Thyroid gland (tissue), 4 donors: ENCODE data around the gene C1QTNF8. TPM values are rescaled to one million over a fixed set of nuclear protein-coding genes. Genes with fewer than 3 reads are reported as not detected.

ENCODE experiments used
- DNase-seq, 2 donors: peaks; one replicate each; pipeline ENCODE4 v3.0.0-alpha.2; 2019
- H3K27ac ChIP-seq, 3 donors: fragments of 200-600 bp; sonication (generic); 1 replicate in 2 of 3; 2 replicates in 1 of 3; pipeline ENCODE4 v1.5.1; 2016 to 2019; ENCODE audit warnings: mild to moderate bottlenecking in 1 of 3, moderate library complexity in 1 of 3
- H3K27me3 ChIP-seq: fragments of 200-600 bp; sonication (generic); one replicate; pipeline ENCODE4 v1.5.1; 2019
- H3K36me3 ChIP-seq, 2 donors: fragments of 200-600 bp; sonication (generic); one replicate each; pipeline ENCODE4 v1.5.1; 2016 to 2019
- H3K4me1 ChIP-seq, 2 donors: fragments of 200-600 bp; sonication (generic); one replicate each; pipeline ENCODE4 v1.5.1; 2017 to 2019
- H3K4me3 ChIP-seq, 3 donors: fragments of 200-600 bp; sonication (generic); replicated peaks in 1 of 3; 1 replicate in 2 of 3; 2 replicates in 1 of 3; pipeline ENCODE4 v1.5.1; 2016; ENCODE audit warnings: mild to moderate bottlenecking in 1 of 3
- H3K9me3 ChIP-seq: fragments of 200-600 bp; sonication (generic); one replicate; pipeline ENCODE4 v1.5.1; 2017
- POLR2A ChIP-seq, 2 donors: fragments of 450-650 bp; IDR thresholded peaks; one replicate each; pipeline ENCODE4 v1.6.1; 2017; ENCODE audit warnings: antibody characterized with exemption in 2 of 2, mild to moderate bottlenecking in 2 of 2, moderate library complexity in 1 of 2
- WGBS, 2 donors: methylation state at CpG; one replicate each; pipeline ENCODE4 v1.1.5; 2017; 5-methylcytosine and 5-hydroxymethylcytosine counted together
- intact Hi-C: fragments of 100-400 bp; cut with DNase I; formaldehyde crosslinking; loops from one replicate; pipeline ENCODE4 v1.15.1; 2023
- total RNA-seq, 4 donors: library from RNA; depleted of rRNA; stranded (reverse); fragments of >200 nt; gene quantifications; one replicate each; pipeline ENCODE4 v1.2.3, GENCODE V29; 2016
- TF ChIP-seq, protein P1 (sequence below), 6 experiments: fragments of 200-600 bp in 3 of 6; fragments of 450-650 bp in 3 of 6; sonication (generic) in 3 of 6; IDR thresholded peaks; one replicate each; pipeline ENCODE4 v1.5.1; 2016 to 2019; ENCODE audit warnings: antibody characterized with exemption in 6 of 6, mild to moderate bottlenecking in 2 of 6, inconsistent platforms in 1 of 6, moderate library complexity in 1 of 6

The C1QTNF8 gene
- total RNA-seq, 4 donors from 2014 or later: not detected

DNA sequence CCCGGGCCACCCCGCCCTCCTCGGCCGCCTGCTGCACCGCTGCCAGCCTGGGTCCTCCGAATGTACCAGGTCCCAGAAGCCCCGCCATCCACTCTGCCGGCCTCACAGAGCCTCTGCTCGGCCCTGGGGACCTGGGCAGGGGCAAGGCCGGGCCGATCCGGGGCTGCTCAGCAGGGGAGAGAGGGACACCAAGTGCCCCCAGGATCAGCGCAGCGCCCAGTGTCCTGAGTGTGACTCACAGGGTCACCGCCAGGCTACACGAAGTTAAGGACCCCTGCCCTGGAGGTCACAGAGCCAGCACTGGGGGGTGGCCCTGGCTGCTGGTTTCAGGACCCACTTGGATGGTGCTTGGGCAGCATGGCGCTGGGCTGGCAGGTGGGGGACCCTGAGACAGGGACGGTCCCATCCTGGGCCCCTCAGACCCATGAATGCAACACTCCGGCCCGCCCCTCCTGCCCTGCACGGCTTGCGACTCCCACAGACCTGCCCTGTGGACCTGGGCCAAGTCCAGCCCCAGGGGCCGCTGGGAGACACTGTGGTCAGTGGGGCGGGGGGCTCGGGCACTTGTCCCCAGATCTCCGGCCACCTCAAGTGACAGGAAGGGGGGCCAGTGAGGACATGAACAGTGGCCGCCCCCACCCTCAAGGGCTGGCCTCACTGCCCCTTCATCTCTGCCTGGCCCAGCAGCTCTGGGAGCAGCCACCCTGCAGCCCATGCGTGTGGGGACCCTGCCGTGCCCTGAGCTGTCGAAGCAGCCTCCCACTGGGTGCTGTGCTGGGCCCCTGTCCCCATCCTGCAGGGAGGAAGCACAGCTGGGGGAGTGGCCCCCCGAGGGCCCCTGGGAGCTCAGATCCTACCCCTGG lies 46.7 kb downstream of the C1QTNF8 start:
- Histone ChIP-seq H3K9me3 (no peaks in the 10 kb centered on the region), H3K36me3 (no peaks in the 10 kb centered on the region), H3K27me3 (no peaks in the 10 kb centered on the region), H3K4me3 (no peak overlapping the region), H3K4me1 (no peaks in the 10 kb centered on the region), H3K27ac (no peak overlapping the region)
- TF ChIP-seq, protein P1, sequence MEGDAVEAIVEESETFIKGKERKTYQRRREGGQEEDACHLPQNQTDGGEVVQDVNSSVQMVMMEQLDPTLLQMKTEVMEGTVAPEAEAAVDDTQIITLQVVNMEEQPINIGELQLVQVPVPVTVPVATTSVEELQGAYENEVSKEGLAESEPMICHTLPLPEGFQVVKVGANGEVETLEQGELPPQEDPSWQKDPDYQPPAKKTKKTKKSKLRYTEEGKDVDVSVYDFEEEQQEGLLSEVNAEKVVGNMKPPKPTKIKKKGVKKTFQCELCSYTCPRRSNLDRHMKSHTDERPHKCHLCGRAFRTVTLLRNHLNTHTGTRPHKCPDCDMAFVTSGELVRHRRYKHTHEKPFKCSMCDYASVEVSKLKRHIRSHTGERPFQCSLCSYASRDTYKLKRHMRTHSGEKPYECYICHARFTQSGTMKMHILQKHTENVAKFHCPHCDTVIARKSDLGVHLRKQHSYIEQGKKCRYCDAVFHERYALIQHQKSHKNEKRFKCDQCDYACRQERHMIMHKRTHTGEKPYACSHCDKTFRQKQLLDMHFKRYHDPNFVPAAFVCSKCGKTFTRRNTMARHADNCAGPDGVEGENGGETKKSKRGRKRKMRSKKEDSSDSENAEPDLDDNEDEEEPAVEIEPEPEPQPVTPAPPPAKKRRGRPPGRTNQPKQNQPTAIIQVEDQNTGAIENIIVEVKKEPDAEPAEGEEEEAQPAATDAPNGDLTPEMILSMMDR (IDR thresholded peaks at IDR 0.05): no peak
- TF ChIP-seq POLR2A (IDR thresholded peaks at IDR 0.05): no peak
- DNase-seq: no peak
- intact Hi-C loops: no loop called here
- 87 to 90% methylated on average over 4 to 18 of the region's 31 CpGs for WGBS, 2 donors

DNA sequence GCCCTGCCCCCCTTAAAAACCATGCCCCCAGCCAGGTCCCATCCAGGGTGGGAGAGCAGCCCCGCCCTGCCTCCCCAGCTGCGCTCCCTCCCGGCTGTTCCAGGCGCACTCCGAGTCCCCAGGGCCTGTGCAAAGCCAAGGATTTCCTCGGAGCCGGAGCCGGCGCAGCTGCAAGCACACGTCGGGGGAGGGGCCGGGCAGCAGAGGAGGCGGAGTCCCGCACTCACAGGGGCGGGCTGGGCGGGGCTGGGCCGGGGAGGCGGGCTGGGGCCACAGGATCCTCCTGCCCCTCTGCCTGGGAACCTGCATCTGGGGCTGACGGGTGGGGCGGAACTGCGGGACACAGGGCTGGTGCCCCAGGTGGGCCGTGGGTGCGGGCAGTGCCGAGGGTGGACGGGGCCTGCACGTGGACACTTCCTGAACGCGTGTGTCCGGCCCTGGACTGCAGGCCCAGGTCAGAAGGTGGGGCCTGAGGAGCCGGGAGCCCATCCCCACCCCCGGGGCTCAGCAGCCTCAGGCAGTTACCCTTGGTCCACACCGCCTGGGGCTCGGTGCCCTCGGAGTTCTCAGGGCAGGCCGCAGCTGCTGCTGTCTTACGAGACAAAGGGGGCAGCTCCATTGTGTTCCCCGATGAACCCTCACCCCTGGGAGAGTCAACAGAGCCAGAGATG lies 47.5 kb downstream of the C1QTNF8 start:
- Histone ChIP-seq H3K27me3 (no peaks in the 10 kb centered on the region), H3K36me3 (no peaks in the 10 kb centered on the region), H3K27ac (no peak overlapping the region), H3K4me1 (no peaks in the 10 kb centered on the region), H3K9me3 (no peaks in the 10 kb centered on the region), H3K4me3 (no peak overlapping the region)
- DNase-seq: no peak
- intact Hi-C loops: no loop called here
- 20 to 52% methylated on average over 8 to 11 of the region's 37 CpGs for WGBS, 2 donors
- TF ChIP-seq, protein P1 (IDR thresholded peaks at IDR 0.05): no peak
- TF ChIP-seq POLR2A (IDR thresholded peaks at IDR 0.05): no peak

DNA sequence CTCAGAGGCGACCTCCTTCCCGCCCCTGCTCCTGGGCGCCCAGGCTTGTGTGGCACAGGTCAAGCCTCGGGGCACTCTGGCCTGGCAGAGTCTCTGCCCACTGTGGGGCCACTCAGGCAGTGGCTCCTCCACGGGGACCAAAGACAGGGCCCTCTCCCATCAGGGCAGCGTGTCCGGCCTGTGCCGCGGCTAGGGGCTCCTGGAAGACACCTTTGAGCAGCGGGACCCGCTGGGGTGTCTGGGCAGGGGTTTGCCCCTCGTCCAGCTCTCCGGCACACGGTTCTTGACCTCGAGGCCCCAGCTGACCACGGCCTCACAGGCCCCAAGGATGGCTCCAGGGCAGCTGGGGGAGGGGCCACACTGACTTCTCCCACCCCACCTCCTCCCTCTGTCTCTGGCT lies 48.2 kb downstream of the C1QTNF8 start:
- WGBS, 2 donors: 40 to 80% methylated on average over 1 to 2 of the region's 16 CpGs
- no peak overlapping the region for H3K27ac ChIP-seq
- H3K27me3 ChIP-seq: no peaks in the 10 kb centered on the region

DNA sequence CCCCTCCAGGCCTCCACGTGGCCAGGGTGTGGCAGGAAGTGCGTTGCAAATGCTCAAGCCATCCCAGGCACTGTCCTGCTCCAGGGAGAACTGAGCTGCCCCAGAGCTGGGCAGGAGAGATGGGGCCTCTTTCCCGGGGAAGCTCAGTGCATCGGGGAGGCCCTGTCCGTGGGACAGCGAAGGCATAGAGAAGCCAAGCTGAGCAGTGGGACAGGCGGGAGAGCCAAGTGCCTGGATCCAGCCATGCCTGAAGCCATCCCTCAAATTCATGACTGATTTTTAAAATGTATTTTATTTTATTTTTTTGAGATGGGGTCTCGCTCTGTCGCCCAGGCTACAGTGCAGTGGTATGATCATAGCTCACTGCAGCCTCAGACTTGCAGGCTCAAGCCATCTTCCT lies 48.9 kb downstream of the C1QTNF8 start:
- 94 to 96% methylated on average over 7 of the region's 9 CpGs for WGBS, 2 donors
- no peak overlapping the region for H3K27ac ChIP-seq

More for the DNA sequence above, 48.2 kb downstream of the C1QTNF8 start:
- intact Hi-C loops: no loop called here
- Histone ChIP-seq H3K36me3 (no peaks in the 10 kb centered on the region), H3K9me3 (no peaks in the 10 kb centered on the region), H3K4me1 (no peaks in the 10 kb centered on the region), H3K4me3 (no peak overlapping the region)
- no peak for TF ChIP-seq POLR2A (IDR thresholded peaks at IDR 0.05)
- TF ChIP-seq, protein P1 (IDR thresholded peaks at IDR 0.05): no peak
- no peak for DNase-seq

More for the DNA sequence above, 48.9 kb downstream of the C1QTNF8 start:
- H3K4me1 ChIP-seq: no peaks in the 10 kb centered on the region
- no peaks in the 10 kb centered on the region for H3K27me3 ChIP-seq
- DNase-seq: no peak
- H3K36me3 ChIP-seq: no peaks in the 10 kb centered on the region
- no peak for TF ChIP-seq POLR2A (IDR thresholded peaks at IDR 0.05)
- TF ChIP-seq, protein P1 (IDR thresholded peaks at IDR 0.05): no peak
- no peak overlapping the region for H3K4me3 ChIP-seq
- H3K9me3 ChIP-seq: no peaks in the 10 kb centered on the region
- intact Hi-C loops: no loop called here
